C4-2B (cell line): Measurements from ENCODE around the gene TMPRSS13.

Experiments
- H3K27ac ChIP-seq: fragments of 450-650 bp; 2 replicates; pipeline ENCODE4 v1.5.1; 2017
- ZFX ChIP-seq: fragments of 450-650 bp; IDR thresholded peaks from 2 replicates; pipeline ENCODE4 v1.6.1; 2017
- TF ChIP-seq, protein P1 (sequence below): fragments of 450-650 bp; conservative IDR thresholded peaks from 2 replicates; pipeline ENCODE4 v1.5.1; 2017; ENCODE audit warnings: mild to moderate bottlenecking

The TMPRSS13 gene

GRCh38 chr11:117961896-117962295, 32.7 kb upstream of the TMPRSS13 start:
- TF ChIP-seq ZFX: no peak
- TF ChIP-seq, protein P1, sequence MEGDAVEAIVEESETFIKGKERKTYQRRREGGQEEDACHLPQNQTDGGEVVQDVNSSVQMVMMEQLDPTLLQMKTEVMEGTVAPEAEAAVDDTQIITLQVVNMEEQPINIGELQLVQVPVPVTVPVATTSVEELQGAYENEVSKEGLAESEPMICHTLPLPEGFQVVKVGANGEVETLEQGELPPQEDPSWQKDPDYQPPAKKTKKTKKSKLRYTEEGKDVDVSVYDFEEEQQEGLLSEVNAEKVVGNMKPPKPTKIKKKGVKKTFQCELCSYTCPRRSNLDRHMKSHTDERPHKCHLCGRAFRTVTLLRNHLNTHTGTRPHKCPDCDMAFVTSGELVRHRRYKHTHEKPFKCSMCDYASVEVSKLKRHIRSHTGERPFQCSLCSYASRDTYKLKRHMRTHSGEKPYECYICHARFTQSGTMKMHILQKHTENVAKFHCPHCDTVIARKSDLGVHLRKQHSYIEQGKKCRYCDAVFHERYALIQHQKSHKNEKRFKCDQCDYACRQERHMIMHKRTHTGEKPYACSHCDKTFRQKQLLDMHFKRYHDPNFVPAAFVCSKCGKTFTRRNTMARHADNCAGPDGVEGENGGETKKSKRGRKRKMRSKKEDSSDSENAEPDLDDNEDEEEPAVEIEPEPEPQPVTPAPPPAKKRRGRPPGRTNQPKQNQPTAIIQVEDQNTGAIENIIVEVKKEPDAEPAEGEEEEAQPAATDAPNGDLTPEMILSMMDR: no peak
- H3K27ac ChIP-seq: no peak overlapping the region

DNA sequence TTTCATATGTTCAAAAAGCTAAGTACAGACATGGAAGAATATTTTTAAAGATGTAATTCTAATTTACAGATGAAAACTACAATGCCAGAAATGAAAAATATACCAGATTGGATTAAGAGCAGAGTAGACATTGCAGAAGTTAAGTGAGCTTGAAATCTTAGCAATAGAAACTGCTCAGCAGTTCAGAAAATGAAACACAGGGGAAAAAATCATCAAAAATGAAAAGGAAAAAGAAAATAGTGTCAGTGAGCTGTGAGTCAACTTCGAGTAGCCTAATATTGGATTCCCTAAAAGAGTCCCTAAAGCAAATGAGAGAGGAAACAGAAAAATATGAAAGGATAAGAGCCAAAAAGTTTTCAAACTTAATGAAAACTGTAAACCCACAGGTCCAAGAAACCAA, 31.2 kb upstream of the TMPRSS13 start:
- no peak for TF ChIP-seq ZFX
- TF ChIP-seq, protein P1: no peak
- H3K27ac ChIP-seq: no peak overlapping the region

GRCh38 chr11:117959438-117960149, 30.4 kb upstream of the TMPRSS13 start:
- TF ChIP-seq, protein P1: no peak
- TF ChIP-seq ZFX: no peak
- no peak overlapping the region for H3K27ac ChIP-seq

GRCh38 chr11:117958949-117959348, 29.7 kb upstream of the TMPRSS13 start:
- TF ChIP-seq, protein P1: no peak
- H3K27ac ChIP-seq: no peak overlapping the region

GRCh38 chr11:117953024-117953671, 23.9 kb upstream of the TMPRSS13 start:
- H3K27ac ChIP-seq: no peak overlapping the region
- TF ChIP-seq, protein P1: no peak
- TF ChIP-seq ZFX: no peak

DNA sequence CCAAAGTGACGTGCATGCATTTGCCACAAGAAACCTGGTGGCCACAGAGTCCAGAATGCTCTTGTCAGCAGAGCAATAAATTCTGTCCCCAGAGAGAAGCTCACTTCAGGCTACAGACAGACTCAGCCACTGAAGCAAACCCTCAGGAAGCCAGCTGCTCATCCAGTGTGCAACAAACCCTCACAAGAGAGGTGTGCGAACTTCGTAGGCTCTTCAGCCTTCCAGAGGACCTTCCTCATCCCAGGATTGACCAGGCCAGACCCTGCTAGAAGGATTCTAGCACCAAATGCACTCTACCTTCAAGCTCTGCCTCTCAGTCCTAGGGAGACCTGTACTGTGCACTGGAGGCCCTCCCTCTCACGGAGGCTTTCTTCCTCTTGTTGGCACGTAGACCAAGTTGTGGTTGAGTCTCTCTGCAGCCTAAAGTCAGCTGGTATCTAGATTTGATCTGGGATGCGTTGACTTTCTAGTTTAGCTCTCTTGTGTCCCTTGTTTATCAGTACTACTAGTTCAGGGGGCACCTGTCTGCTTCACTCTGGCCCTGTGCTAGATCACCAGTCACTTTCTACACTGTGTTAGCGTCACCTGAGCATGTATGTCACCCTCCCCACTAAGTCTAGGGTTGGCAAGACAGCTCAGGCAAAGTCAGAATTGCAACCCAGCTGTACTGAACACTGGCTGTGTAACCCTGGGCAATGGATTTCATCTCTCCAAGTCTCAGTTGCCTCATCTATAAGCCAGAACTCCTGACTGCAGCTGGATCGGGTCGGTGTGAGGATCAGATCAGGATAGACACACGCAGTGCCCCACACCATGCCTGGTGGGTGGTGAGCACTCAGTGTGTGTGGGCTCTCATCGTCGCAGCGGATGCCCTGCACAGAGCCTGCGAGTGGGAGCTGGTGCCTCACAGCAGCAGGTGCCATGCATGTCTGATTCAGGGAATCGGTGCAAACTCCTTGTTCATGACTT, 22.1 kb upstream of the TMPRSS13 start:
- TF ChIP-seq, protein P1: no peak
- no peak for TF ChIP-seq ZFX
- no peak overlapping the region for H3K27ac ChIP-seq

DNA sequence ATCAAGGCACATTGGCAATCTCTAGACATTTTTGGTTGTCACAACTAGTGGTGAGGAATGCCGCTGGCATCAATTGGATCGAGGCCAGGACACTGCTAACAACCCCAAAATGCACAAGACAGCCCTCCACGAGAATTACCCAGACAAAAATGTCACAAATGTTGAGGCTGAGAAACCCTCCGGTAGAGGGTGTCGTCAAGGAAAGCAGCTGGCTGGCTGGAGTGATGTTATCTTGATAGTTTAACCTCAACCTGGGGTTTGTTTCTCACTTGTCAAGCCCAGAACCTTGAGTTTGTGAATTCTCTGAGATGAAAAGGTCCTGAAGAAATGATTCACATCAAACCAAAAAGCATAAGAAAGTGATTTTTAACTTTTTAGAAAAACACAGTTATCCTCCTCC, 21.1 kb upstream of the TMPRSS13 start:
- H3K27ac ChIP-seq: no peak overlapping the region
- no peak for TF ChIP-seq ZFX
- TF ChIP-seq, protein P1: 0 out of 2 replicates have a peak, but pooled peaks have one; percentile 18
